HepG2 (cell line): Measurements from ENCODE around the gene ATAD3C. TPM values are rescaled to one million over a fixed set of nuclear protein-coding genes. Genes with fewer than 3 reads are reported as not detected.

Experiments
- DPF2 ChIP-seq: sonication (generic); formaldehyde crosslinking; IDR thresholded peaks from 2 replicates; pipeline ENCODE4 v1.4.0; 2020; ENCODE audit warnings: mild to moderate bottlenecking, low read depth, missing genetic modification reagents, borderline replicate concordance
- EEA1 ChIP-seq: sonication (generic); formaldehyde crosslinking; IDR thresholded peaks from 2 replicates; pipeline ENCODE4 v1.5.1; 2020; ENCODE audit warnings: mild to moderate bottlenecking, missing genetic modification reagents, borderline replicate concordance
- MXD4 ChIP-seq: IDR thresholded peaks from 2 replicates; pipeline ENCODE4 v1.6.1; 2016; ENCODE audit warnings: mild to moderate bottlenecking, missing biosample characterization, missing genetic modification reagents
- NCOA1 ChIP-seq: sonication (generic); formaldehyde crosslinking; IDR thresholded peaks from 2 replicates; pipeline ENCODE4 v1.9.0; 2021; ENCODE audit warnings: missing genetic modification reagents
- NFIB ChIP-seq: sonication (generic); formaldehyde crosslinking; IDR thresholded peaks from 2 replicates; pipeline ENCODE4 v1.9.0; 2021; ENCODE audit warnings: missing genetic modification reagents, mild to moderate bottlenecking, borderline replicate concordance
- PAXIP1 ChIP-seq: sonication (generic); formaldehyde crosslinking; conservative IDR thresholded peaks from 2 replicates; pipeline ENCODE4 v1.4.0; 2020; ENCODE audit warnings: mild to moderate bottlenecking, missing genetic modification reagents, moderate library complexity
- SAFB2 ChIP-seq: sonication (generic); formaldehyde crosslinking; IDR thresholded peaks from 2 replicates; pipeline ENCODE4 v1.5.1; 2020; ENCODE audit warnings: missing genetic modification reagents, low read depth, mild to moderate bottlenecking, borderline replicate concordance
- SOX6 ChIP-seq, 2 experiments: fragments of 450-650 bp in 1 of 2; sonication (generic) in 1 of 2; formaldehyde crosslinking in 1 of 2; IDR thresholded peaks; 2 replicates each; pipeline versions ENCODE4 v1.4.0 to v1.6.1; 2017 to 2020; ENCODE audit warnings: antibody characterized with exemption in 1 of 2, mild to moderate bottlenecking in 1 of 2, missing genetic modification reagents in 1 of 2
- WIZ ChIP-seq: sonication (generic); formaldehyde crosslinking; IDR thresholded peaks from 2 replicates; pipeline ENCODE4 v1.5.1; 2020; ENCODE audit warnings: mild to moderate bottlenecking, missing genetic modification reagents
- YEATS4 ChIP-seq: sonication (generic); formaldehyde crosslinking; IDR thresholded peaks from 2 replicates; pipeline ENCODE4 v1.4.0; 2020; ENCODE audit warnings: missing genetic modification reagents, borderline replicate concordance
- ZNF333 ChIP-seq: sonication (generic); formaldehyde crosslinking; IDR thresholded peaks from 2 replicates; pipeline ENCODE4 v1.4.0; 2020; ENCODE audit warnings: mild to moderate bottlenecking, missing genetic modification reagents, borderline replicate concordance
- ZSCAN25 ChIP-seq: sonication (generic); formaldehyde crosslinking; IDR thresholded peaks from 2 replicates; pipeline ENCODE4 v1.8.0; 2022; ENCODE audit warnings: mild to moderate bottlenecking, missing genetic modification reagents
- polyA plus RNA-seq, 8 experiments: library from polyadenylated mRNA; depleted of rRNA in 3 of 8; stranded (reverse) in 7 of 8; unstranded in 1 of 8; fragments of >200 nt; fragmentation: Illumina TruSeq in 4 of 8; extraction: Trizol in 4 of 8; gene quantifications; 2 replicates each; pipeline versions ENCODE4 v1.2.1 to v1.2.3, GENCODE V29; 2011 to 2016; ENCODE audit warnings: low read depth in 4 of 8, missing spikeins in 1 of 8, mixed read lengths in 1 of 8; ENCODE audit not compliant: insufficient read depth in 1 of 8
- total RNA-seq, 5 experiments: library from RNA; depleted of rRNA; stranded (reverse); fragments of >200 nt; fragmentation: Illumina TruSeq; extraction: Trizol; gene quantifications; 2 replicates each; pipeline ENCODE4 v1.2.3, GENCODE V29; 2016; ENCODE audit warnings: low read depth in 1 of 5
- TF ChIP-seq, protein P1 (sequence below): sonication (generic); formaldehyde crosslinking; IDR thresholded peaks from 2 replicates; pipeline ENCODE4 v1.9.0; 2021; ENCODE audit warnings: missing genetic modification reagents, borderline replicate concordance
- TF ChIP-seq, protein P2 (sequence below): sonication (generic); formaldehyde crosslinking; IDR thresholded peaks from 2 replicates; pipeline ENCODE4 v1.5.0; 2020; ENCODE audit warnings: mild to moderate bottlenecking, missing genetic modification reagents
- TF ChIP-seq, protein P3 (sequence below): sonication (generic); formaldehyde crosslinking; conservative IDR thresholded peaks from 2 replicates; pipeline ENCODE4 v1.8.1; 2023; ENCODE audit warnings: missing genetic modification reagents

The ATAD3C gene
- total and polyA plus RNA-seq, 2 of the 13 experiments (the other 11 are each of a cell fraction or from before 2014, with no cell fraction given): 2.4 to 3.2 TPM

DNA sequence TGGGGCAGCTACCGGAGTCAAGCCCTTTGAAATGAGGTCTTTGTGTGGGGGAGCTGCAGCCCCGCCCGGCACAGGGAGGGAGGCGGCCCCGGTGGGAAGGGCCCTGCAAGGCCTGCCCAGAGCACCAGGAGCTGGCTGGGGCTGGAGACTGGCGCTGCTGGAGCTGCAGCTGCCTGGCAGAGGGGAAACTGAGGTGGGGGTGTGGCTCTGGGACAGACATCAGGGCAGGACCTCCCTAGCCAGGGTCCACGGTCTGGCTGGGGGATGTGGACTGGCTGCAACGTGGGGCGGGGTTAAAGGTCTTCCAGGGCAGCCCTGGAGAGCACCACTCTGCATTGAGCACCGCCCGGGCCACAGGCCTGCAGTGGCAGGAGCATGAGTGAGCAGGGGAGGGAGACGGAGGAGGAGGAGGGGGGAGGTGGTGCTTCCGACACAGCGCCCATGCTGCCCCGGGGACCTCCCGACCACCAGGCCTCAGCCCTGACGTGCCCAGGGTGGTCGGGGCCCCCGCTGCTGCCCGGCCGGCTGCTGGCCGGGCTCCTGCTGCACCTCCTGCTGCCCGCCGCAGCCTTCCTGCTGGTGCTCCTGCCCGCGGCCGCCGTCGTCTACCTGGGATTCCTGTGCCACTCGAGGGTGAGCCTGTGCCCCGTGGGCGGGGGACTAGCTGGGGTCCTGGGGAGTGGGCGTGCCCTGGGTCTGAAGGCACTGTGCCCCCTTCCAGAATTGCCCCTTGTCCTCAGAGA, 23.6 kb upstream of the ATAD3C start (continued):
- TF ChIP-seq YEATS4 (0 out of 2 replicates have a peak, but pooled peaks have one; percentile 10), SOX6 (IDR thresholded peaks at IDR 0.05) (no peak), SOX6 (CRISPR knock-in tag; IDR thresholded peaks at IDR 0.05) (peak; percentile 10; the same call in 1 of the 2 replicates), ZNF333 (CRISPR knock-in tag) (no peak), NCOA1 (peak; percentile 40; the same call in 1 of the 2 replicates), PAXIP1 (CRISPR knock-in tag) (0 out of 2 replicates have a peak, but pooled peaks have one; percentile 19), ZSCAN25 (peak; percentile 96), WIZ (CRISPR knock-in tag) (no peak), NFIB (CRISPR knock-in tag) (no peak), MXD4 (0 out of 2 replicates have a peak, but pooled peaks have one; percentile 30), SAFB2 (CRISPR knock-in tag) (0 out of 2 replicates have a peak, but pooled peaks have one; percentile 58), EEA1 (CRISPR knock-in tag) (no peak), DPF2 (CRISPR knock-in tag) (no peak)
- TF ChIP-seq, protein P1, sequence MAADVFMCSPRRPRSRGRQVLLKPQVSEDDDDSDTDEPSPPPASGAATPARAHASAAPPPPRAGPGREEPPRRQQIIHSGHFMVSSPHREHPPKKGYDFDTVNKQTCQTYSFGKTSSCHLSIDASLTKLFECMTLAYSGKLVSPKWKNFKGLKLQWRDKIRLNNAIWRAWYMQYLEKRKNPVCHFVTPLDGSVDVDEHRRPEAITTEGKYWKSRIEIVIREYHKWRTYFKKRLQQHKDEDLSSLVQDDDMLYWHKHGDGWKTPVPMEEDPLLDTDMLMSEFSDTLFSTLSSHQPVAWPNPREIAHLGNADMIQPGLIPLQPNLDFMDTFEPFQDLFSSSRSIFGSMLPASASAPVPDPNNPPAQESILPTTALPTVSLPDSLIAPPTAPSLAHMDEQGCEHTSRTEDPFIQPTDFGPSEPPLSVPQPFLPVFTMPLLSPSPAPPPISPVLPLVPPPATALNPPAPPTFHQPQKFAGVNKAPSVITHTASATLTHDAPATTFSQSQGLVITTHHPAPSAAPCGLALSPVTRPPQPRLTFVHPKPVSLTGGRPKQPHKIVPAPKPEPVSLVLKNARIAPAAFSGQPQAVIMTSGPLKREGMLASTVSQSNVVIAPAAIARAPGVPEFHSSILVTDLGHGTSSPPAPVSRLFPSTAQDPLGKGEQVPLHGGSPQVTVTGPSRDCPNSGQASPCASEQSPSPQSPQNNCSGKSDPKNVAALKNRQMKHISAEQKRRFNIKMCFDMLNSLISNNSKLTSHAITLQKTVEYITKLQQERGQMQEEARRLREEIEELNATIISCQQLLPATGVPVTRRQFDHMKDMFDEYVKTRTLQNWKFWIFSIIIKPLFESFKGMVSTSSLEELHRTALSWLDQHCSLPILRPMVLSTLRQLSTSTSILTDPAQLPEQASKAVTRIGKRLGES (CRISPR knock-in tag): no peak
- TF ChIP-seq, protein P2, sequence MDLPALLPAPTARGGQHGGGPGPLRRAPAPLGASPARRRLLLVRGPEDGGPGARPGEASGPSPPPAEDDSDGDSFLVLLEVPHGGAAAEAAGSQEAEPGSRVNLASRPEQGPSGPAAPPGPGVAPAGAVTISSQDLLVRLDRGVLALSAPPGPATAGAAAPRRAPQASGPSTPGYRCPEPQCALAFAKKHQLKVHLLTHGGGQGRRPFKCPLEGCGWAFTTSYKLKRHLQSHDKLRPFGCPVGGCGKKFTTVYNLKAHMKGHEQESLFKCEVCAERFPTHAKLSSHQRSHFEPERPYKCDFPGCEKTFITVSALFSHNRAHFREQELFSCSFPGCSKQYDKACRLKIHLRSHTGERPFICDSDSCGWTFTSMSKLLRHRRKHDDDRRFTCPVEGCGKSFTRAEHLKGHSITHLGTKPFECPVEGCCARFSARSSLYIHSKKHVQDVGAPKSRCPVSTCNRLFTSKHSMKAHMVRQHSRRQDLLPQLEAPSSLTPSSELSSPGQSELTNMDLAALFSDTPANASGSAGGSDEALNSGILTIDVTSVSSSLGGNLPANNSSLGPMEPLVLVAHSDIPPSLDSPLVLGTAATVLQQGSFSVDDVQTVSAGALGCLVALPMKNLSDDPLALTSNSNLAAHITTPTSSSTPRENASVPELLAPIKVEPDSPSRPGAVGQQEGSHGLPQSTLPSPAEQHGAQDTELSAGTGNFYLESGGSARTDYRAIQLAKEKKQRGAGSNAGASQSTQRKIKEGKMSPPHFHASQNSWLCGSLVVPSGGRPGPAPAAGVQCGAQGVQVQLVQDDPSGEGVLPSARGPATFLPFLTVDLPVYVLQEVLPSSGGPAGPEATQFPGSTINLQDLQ (CRISPR knock-in tag): peak; percentile 65; the same call in 1 of the 2 replicates
- TF ChIP-seq, protein P3, sequence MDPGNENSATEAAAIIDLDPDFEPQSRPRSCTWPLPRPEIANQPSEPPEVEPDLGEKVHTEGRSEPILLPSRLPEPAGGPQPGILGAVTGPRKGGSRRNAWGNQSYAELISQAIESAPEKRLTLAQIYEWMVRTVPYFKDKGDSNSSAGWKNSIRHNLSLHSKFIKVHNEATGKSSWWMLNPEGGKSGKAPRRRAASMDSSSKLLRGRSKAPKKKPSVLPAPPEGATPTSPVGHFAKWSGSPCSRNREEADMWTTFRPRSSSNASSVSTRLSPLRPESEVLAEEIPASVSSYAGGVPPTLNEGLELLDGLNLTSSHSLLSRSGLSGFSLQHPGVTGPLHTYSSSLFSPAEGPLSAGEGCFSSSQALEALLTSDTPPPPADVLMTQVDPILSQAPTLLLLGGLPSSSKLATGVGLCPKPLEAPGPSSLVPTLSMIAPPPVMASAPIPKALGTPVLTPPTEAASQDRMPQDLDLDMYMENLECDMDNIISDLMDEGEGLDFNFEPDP (CRISPR knock-in tag): no peak
